Measurements from ENCODE around the gene RAD51B. TPM values are rescaled to one million over a fixed set of nuclear protein-coding genes. Genes with fewer than 3 reads are reported as not detected.

RAD51B gene
- total RNA-seq, 2 donors from 2014 or later = 9.3 to 12.1 TPM

GRCh38 chr14:68373124-68373646 is 553.6 kb downstream of the RAD51B start:
- H3K27me3 ChIP-seq (replicated peaks; ENCODE audit: insufficient read depth) = no peaks in the 10 kb centered on the region
- H3K27ac ChIP-seq = no peak overlapping the region
- H3K9me3 ChIP-seq = no peaks in the 10 kb centered on the region
- no peak for DNase-seq (ENCODE audit: low spot score)
- ATAC-seq (ENCODE audit: insufficient number of reproducible peaks, low FRiP score, low read depth) = no peak
- no peaks in the 10 kb centered on the region for H3K36me3 ChIP-seq
- peaks cover 16 to 46% of the 10 kb centered on the region in 2 donors for H3K4me1 ChIP-seq (ENCODE audit: control insufficient read depth in 1 of 2, low read depth in 2 of 2)
- H3K4me3 ChIP-seq = no peak overlapping the region
- no peak for TF ChIP-seq CTCF (IDR thresholded peaks at IDR 0.05)

GRCh38 chr14:68373847-68374444 is 554.4 kb downstream of the RAD51B start:
- DNase-seq (ENCODE audit: low spot score) = no peak
- Histone ChIP-seq H3K36me3 (no peaks in the 10 kb centered on the region), H3K4me1 (ENCODE audit: control insufficient read depth in 1 of 2, low read depth in 2 of 2) (peaks cover 16 to 39% of the 10 kb centered on the region in 2 donors), H3K4me3 (no peak overlapping the region), H3K9me3 (no peaks in the 10 kb centered on the region), H3K27ac (no peak overlapping the region), H3K27me3 (replicated peaks; ENCODE audit: insufficient read depth) (no peaks in the 10 kb centered on the region)
- TF ChIP-seq CTCF (IDR thresholded peaks at IDR 0.05) = no peak
- no peak for ATAC-seq (ENCODE audit: insufficient number of reproducible peaks, low FRiP score, low read depth)

- Histone ChIP-seq H3K4me1 (ENCODE audit: control insufficient read depth in 1 of 2, low read depth in 2 of 2) (peaks cover 13 to 36% of the 10 kb centered on the region in 2 donors), H3K4me3 (no peak overlapping the region), H3K36me3 (no peaks in the 10 kb centered on the region), H3K27ac (no peak overlapping the region), H3K9me3 (no peaks in the 10 kb centered on the region), H3K27me3 (replicated peaks; ENCODE audit: insufficient read depth) (no peaks in the 10 kb centered on the region)
- ATAC-seq (ENCODE audit: insufficient number of reproducible peaks, low FRiP score, low read depth) = no peak
- TF ChIP-seq CTCF (IDR thresholded peaks at IDR 0.05) = no peak
- no peak for DNase-seq (ENCODE audit: low spot score)
These were observed 555.1 kb downstream of the RAD51B start for GRCh38 chr14:68374682-68375081.

- Histone ChIP-seq H3K27ac (no peak overlapping the region), H3K36me3 (no peaks in the 10 kb centered on the region), H3K4me1 (ENCODE audit: control insufficient read depth in 1 of 2, low read depth in 2 of 2) (peaks cover 18 to 40% of the 10 kb centered on the region in 2 donors), H3K4me3 (no peak overlapping the region), H3K9me3 (no peaks in the 10 kb centered on the region), H3K27me3 (replicated peaks; ENCODE audit: insufficient read depth) (no peaks in the 10 kb centered on the region)
- no peak for ATAC-seq (ENCODE audit: insufficient number of reproducible peaks, low FRiP score, low read depth)
- no peak for DNase-seq (ENCODE audit: low spot score)
- no peak for TF ChIP-seq CTCF (IDR thresholded peaks at IDR 0.05)
These were observed 555.8 kb downstream of the RAD51B start for GRCh38 chr14:68375376-68375775.

- Histone ChIP-seq H3K4me3 (no peak overlapping the region), H3K27ac (peak overlapping the region; percentile 7 to 56), H3K27me3 (replicated peaks; ENCODE audit: insufficient read depth) (no peaks in the 10 kb centered on the region), H3K9me3 (no peaks in the 10 kb centered on the region), H3K36me3 (no peaks in the 10 kb centered on the region), H3K4me1 (ENCODE audit: control insufficient read depth in 1 of 2, low read depth in 2 of 2) (peaks cover 24 to 46% of the 10 kb centered on the region in 2 donors)
- TF ChIP-seq CTCF (IDR thresholded peaks at IDR 0.05) = no peak
- DNase-seq (ENCODE audit: low spot score) = no peak
- no peak for ATAC-seq (ENCODE audit: insufficient number of reproducible peaks, low FRiP score, low read depth)
These were observed 556.6 kb downstream of the RAD51B start for GRCh38 chr14:68376067-68376779.

Data from thoracic aorta (tissue), 2 donors.